GM21619 (cell line): Measurements from ENCODE around the gene CCDC70.
"Not testable (repeated sequence)": the region's sequence is repeated elsewhere in the genome, so short reads cannot be mapped to it uniquely, and the experiment has no call there.

ENCODE experiments used
- ATAC-seq: cut with Tn5 transposase; IDR thresholded peaks from one replicate; pipeline ENCODE4 v1.9.1; 2021; ENCODE audit not compliant: unreplicated experiment

The CCDC70 gene

GRCh38 chr13:51905787-51906186, 44.0 kb downstream of the CCDC70 start:
- no peak for ATAC-seq

- no peak for ATAC-seq
Measured at GRCh38 chr13:51906581-51906980, 44.8 kb downstream of the CCDC70 start.

GRCh38 chr13:51907040-51907732, 45.4 kb downstream of the CCDC70 start:
- ATAC-seq = no peak

- ATAC-seq = not testable (repeated sequence)
Measured at GRCh38 chr13:51909265-51909664, 47.5 kb downstream of the CCDC70 start.

GRCh38 chr13:51910508-51910907, 48.7 kb downstream of the CCDC70 start:
- ATAC-seq = no peak

- no peak for ATAC-seq
Measured at GRCh38 chr13:51912091-51912490, 50.3 kb downstream of the CCDC70 start.

- no peak for ATAC-seq
Measured at GRCh38 chr13:51912511-51913225, 50.9 kb downstream of the CCDC70 start.

- ATAC-seq = no peak
Measured at GRCh38 chr13:51913421-51914136, 51.8 kb downstream of the CCDC70 start.

GRCh38 chr13:51914137-51914493, 52.3 kb downstream of the CCDC70 start:
- ATAC-seq = no peak
